Thyroid gland (tissue), 4 donors: ENCODE measurements around the gene CUEDC1. TPM values are rescaled to one million over a fixed set of nuclear protein-coding genes. Genes with fewer than 3 reads are reported as not detected.

Experiments used
- DNase-seq, 2 donors: peaks; one replicate each; pipeline ENCODE4 v3.0.0-alpha.2; 2019
- H3K27ac ChIP-seq, 3 donors: fragments of 200-600 bp; sonication (generic); 1 replicate in 2 of 3; 2 replicates in 1 of 3; pipeline ENCODE4 v1.5.1; 2016 to 2019; ENCODE audit warnings: mild to moderate bottlenecking in 1 of 3, moderate library complexity in 1 of 3
- H3K27me3 ChIP-seq: fragments of 200-600 bp; sonication (generic); one replicate; pipeline ENCODE4 v1.5.1; 2019
- H3K36me3 ChIP-seq, 2 donors: fragments of 200-600 bp; sonication (generic); one replicate each; pipeline ENCODE4 v1.5.1; 2016 to 2019
- H3K4me1 ChIP-seq, 2 donors: fragments of 200-600 bp; sonication (generic); one replicate each; pipeline ENCODE4 v1.5.1; 2017 to 2019
- H3K4me3 ChIP-seq, 3 donors: fragments of 200-600 bp; sonication (generic); replicated peaks in 1 of 3; 1 replicate in 2 of 3; 2 replicates in 1 of 3; pipeline ENCODE4 v1.5.1; 2016; ENCODE audit warnings: mild to moderate bottlenecking in 1 of 3
- H3K9me3 ChIP-seq: fragments of 200-600 bp; sonication (generic); one replicate; pipeline ENCODE4 v1.5.1; 2017
- POLR2A ChIP-seq, 2 donors: fragments of 450-650 bp; IDR thresholded peaks; one replicate each; pipeline ENCODE4 v1.6.1; 2017; ENCODE audit warnings: antibody characterized with exemption in 2 of 2, mild to moderate bottlenecking in 2 of 2, moderate library complexity in 1 of 2
- WGBS, 2 donors: methylation state at CpG; one replicate each; pipeline ENCODE4 v1.1.5; 2017; 5-methylcytosine and 5-hydroxymethylcytosine counted together
- intact Hi-C: fragments of 100-400 bp; cut with DNase I; formaldehyde crosslinking; loops from one replicate; pipeline ENCODE4 v1.15.1; 2023
- total RNA-seq, 4 donors: library from RNA; depleted of rRNA; stranded (reverse); fragments of >200 nt; gene quantifications; one replicate each; pipeline ENCODE4 v1.2.3, GENCODE V29; 2016
- TF ChIP-seq, protein P1 (sequence below), 6 experiments: fragments of 200-600 bp in 3 of 6; fragments of 450-650 bp in 3 of 6; sonication (generic) in 3 of 6; IDR thresholded peaks; one replicate each; pipeline ENCODE4 v1.5.1; 2016 to 2019; ENCODE audit warnings: antibody characterized with exemption in 6 of 6, mild to moderate bottlenecking in 2 of 6, inconsistent platforms in 1 of 6, moderate library complexity in 1 of 6

The CUEDC1 gene
- total RNA-seq, 4 donors from 2014 or later, result 25.6 to 32.3 (median 29.9) TPM

DNA sequence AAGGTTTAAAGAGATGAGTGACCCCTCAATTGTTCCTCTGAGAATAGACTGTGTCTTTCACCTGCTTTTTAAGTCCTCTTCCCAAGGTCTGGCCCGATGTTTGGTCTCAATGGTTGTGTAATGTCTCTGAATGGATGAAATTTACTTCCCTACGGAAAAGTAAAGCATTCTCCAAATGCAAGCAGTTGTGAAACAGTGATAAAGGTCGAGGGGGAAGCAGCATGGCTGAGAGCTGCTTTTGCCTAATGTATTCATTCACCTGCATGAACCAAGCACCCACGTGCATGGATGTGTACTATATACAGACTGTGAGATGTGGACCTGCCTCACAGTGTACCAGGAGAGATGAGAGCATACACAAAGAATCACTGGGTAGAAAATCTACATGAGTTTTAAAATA is 116.8 kb downstream of the CUEDC1 start:
- DNase-seq, result no peak
- WGBS, 2 donors, result 85 to 86% methylated on average over 4 of the region's 4 CpGs
- peaks cover 18 to 28% of the 10 kb centered on the region in 2 donors for H3K36me3 ChIP-seq
- H3K27ac ChIP-seq, result no peak overlapping the region
- H3K27me3 ChIP-seq, result no peaks in the 10 kb centered on the region
- no peaks in the 10 kb centered on the region for H3K9me3 ChIP-seq
- intact Hi-C loops, result loop anchor here (10.0 kb wide), 1 partner anchor 714 kb away; no protein-coding TSS in a partner anchor
- peaks cover 8 to 15% of the 10 kb centered on the region in 2 donors for H3K4me1 ChIP-seq
- no peak overlapping the region for H3K4me3 ChIP-seq
- TF ChIP-seq, protein P1, sequence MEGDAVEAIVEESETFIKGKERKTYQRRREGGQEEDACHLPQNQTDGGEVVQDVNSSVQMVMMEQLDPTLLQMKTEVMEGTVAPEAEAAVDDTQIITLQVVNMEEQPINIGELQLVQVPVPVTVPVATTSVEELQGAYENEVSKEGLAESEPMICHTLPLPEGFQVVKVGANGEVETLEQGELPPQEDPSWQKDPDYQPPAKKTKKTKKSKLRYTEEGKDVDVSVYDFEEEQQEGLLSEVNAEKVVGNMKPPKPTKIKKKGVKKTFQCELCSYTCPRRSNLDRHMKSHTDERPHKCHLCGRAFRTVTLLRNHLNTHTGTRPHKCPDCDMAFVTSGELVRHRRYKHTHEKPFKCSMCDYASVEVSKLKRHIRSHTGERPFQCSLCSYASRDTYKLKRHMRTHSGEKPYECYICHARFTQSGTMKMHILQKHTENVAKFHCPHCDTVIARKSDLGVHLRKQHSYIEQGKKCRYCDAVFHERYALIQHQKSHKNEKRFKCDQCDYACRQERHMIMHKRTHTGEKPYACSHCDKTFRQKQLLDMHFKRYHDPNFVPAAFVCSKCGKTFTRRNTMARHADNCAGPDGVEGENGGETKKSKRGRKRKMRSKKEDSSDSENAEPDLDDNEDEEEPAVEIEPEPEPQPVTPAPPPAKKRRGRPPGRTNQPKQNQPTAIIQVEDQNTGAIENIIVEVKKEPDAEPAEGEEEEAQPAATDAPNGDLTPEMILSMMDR (IDR thresholded peaks at IDR 0.05), result no peak
- no peak for TF ChIP-seq POLR2A (IDR thresholded peaks at IDR 0.05)

DNA sequence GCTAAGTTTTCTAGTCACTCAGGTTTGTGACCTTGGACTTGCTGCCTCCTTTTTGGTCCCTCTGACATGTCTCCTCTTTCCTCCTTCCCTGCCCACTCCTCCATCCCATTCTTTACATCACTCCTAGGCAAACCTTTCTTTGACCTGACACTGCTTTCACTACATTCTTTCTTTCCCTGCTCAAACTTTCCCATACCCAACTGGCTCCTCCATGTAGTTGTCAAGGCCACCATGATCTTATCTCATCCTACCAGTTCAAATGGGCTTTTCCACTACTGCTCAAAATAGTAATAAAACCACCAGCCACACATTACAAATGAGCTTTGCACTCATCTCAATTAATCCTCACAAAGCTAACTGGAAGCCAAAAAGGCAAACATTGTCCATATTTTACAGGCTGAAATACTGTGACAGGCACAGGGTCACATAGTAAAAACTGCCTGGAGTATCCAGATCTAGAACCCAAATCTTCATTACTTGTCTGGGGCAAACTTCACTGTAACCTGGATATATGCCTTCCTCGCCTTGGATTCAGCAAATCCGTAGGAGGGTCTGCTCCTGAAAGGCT is 119.8 kb downstream of the CUEDC1 start:
- Histone ChIP-seq H3K27me3 (no peaks in the 10 kb centered on the region), H3K4me3 (no peak overlapping the region), H3K4me1 (peaks cover 8 to 23% of the 10 kb centered on the region in 2 donors), H3K27ac (peak overlapping the region; percentile 67 to 92 (median 79)), H3K36me3 (peaks cover 18 to 22% of the 10 kb centered on the region in 2 donors), H3K9me3 (no peaks in the 10 kb centered on the region)
- intact Hi-C loops, result loop anchor here (10.0 kb wide), 1 partner anchor 711 kb away; no protein-coding TSS in a partner anchor
- 93 to 99% methylated on average over 2 of the region's 2 CpGs for WGBS, 2 donors
- no peak for DNase-seq
- no peak for TF ChIP-seq POLR2A (IDR thresholded peaks at IDR 0.05)
- TF ChIP-seq, protein P1 (IDR thresholded peaks at IDR 0.05), result no peak

- Histone ChIP-seq H3K27me3 (no peaks in the 10 kb centered on the region), H3K36me3 (peaks cover 10% of the 10 kb centered on the region in 2 donors), H3K4me1 (peaks cover 8 to 23% of the 10 kb centered on the region in 2 donors), H3K9me3 (no peaks in the 10 kb centered on the region), H3K4me3 (no peak overlapping the region), H3K27ac (peak overlapping the region; percentile 67 to 92 (median 79))
- intact Hi-C loops, result loop anchor here (10.0 kb wide), 1 partner anchor 709 kb away; no protein-coding TSS in a partner anchor
- WGBS, 2 donors, result 41 to 43% methylated on average over 13 of the region's 13 CpGs
- TF ChIP-seq, protein P1 (IDR thresholded peaks at IDR 0.05), result peak in 4 of 6 experiments; percentile 34 to 45 (median 40)
- TF ChIP-seq POLR2A (IDR thresholded peaks at IDR 0.05), result peak in 1 of 2 donors; percentile 40
- peak; percentile 92 to 96 for DNase-seq
Measured at GRCh38 chr17:57834146-57834741, 121.0 kb downstream of the CUEDC1 start.

DNA sequence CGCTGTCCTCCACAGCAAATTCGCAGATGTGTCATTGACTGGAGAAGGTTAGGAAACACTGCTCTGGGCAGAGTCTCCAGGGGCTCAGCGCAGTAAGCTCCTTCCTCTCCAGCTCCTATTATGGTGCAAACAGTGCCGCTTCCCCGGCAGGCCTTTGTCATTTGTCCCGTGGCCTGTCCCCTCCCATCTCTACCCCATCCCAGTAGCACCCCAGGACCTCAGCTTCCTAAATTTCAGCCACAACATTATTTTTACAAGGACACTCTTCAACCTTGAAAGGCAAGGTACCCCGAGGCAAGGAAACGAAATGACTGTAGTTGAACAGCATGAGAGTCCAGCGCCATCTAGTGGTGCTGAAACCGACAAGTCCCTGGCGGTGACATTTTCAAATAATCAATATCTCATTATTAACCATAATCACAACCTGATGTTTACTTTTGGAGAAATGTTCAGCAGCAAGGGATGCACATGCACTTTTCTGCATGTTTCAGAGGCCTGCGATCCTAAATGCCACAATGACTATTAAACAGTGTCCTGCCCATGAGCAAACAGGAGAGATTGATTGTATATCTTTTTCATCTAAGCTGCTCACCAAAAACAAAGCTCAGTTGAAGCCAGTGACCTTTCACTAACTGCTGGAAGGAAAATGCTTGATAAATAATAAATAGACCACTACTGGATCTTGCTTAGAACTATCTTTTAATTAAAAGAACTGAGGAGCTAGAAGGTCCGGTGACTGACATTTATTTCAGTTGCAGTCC is 121.9 kb downstream of the CUEDC1 start:
- WGBS, 2 donors, result 10 to 12% methylated on average over 13 of the region's 13 CpGs
- DNase-seq, result peak; percentile 68 to 79

More for the DNA sequence above, 121.9 kb downstream of the CUEDC1 start:
- Histone ChIP-seq H3K9me3 (no peaks in the 10 kb centered on the region), H3K27ac (peak overlapping the region in 2 of 3 donors; percentile 79 to 92), H3K36me3 (peaks cover under 1% of the 10 kb centered on the region in 2 donors), H3K4me3 (no peak overlapping the region), H3K4me1 (peaks cover 8 to 23% of the 10 kb centered on the region in 2 donors), H3K27me3 (no peaks in the 10 kb centered on the region)
- TF ChIP-seq POLR2A (IDR thresholded peaks at IDR 0.05), result no peak
- TF ChIP-seq, protein P1 (IDR thresholded peaks at IDR 0.05), result peak; percentile 80 to 97 (median 90)
- intact Hi-C loops, result loop anchor here (10.0 kb wide), 1 partner anchor 709 kb away; no protein-coding TSS in a partner anchor
